CD4-positive, alpha-beta T cell treated with Interleukin-15 for 1 hour (primary cell): ENCODE results near the gene FRAT1.

Experiments
- DNase-seq: peaks from one replicate; pipeline ENCODE4 v3.0.0-alpha.2; 2020

Gene FRAT1

GRCh38 chr10:97311111-97311626 lies 7.9 kb upstream of the FRAT1 start:
- DNase-seq, result no peak

- DNase-seq, result no peak
These were observed 6.2 kb upstream of the FRAT1 start for GRCh38 chr10:97312897-97313296.

- DNase-seq, result no peak
These were observed 4.4 kb upstream of the FRAT1 start for GRCh38 chr10:97314671-97315070.

GRCh38 chr10:97319671-97320479 lies 804 bp downstream of the FRAT1 start:
- DNase-seq, result peak; percentile 71

- DNase-seq, result no peak
These were observed 1.5 kb downstream of the FRAT1 start for GRCh38 chr10:97320480-97321031.

GRCh38 chr10:97321032-97321803 lies 2.1 kb downstream of the FRAT1 start:
- DNase-seq, result no peak

- no peak for DNase-seq
These were observed 2.7 kb downstream of the FRAT1 start for GRCh38 chr10:97321804-97322190.

GRCh38 chr10:97323501-97323900 lies 4.4 kb downstream of the FRAT1 start:
- DNase-seq, result no peak

- no peak for DNase-seq
These were observed 6.7 kb downstream of the FRAT1 start for GRCh38 chr10:97325754-97326153.

- DNase-seq, result no peak
These were observed 8.6 kb downstream of the FRAT1 start for GRCh38 chr10:97327348-97328294.

GRCh38 chr10:97328646-97329453 lies 9.8 kb downstream of the FRAT1 start:
- no peak for DNase-seq

- no peak for DNase-seq
These were observed 10.7 kb downstream of the FRAT1 start for GRCh38 chr10:97329766-97330165.

- no peak for DNase-seq
These were observed 12.2 kb downstream of the FRAT1 start for GRCh38 chr10:97331153-97331703.

GRCh38 chr10:97332591-97333350 lies 13.7 kb downstream of the FRAT1 start:
- DNase-seq, result no peak

- no peak for DNase-seq
These were observed 14.2 kb downstream of the FRAT1 start for GRCh38 chr10:97333351-97333600.

- peak; percentile 49 for DNase-seq
These were observed 14.7 kb downstream of the FRAT1 start for GRCh38 chr10:97333601-97334369.

GRCh38 chr10:97334370-97335175 lies 15.5 kb downstream of the FRAT1 start, which contains the start of gene FRAT2:
TSS of gene FRAT2 (minus strand) at chr10:97334729. CDS start at chr10:97334572, 157 bp downstream.
- peak; percentile 88 for DNase-seq

GRCh38 chr10:97335188-97335619 lies 16.1 kb downstream of the FRAT1 start:
- no peak for DNase-seq

- no peak for DNase-seq
These were observed 16.9 kb downstream of the FRAT1 start for GRCh38 chr10:97336006-97336405.
